A673 (cell line): ENCODE measurements around the gene RPL38. TPM values are rescaled to one million over a fixed set of nuclear protein-coding genes. Genes with fewer than 3 reads are reported as not detected.

Source experiments
- BruUV-seq: library from RNA; stranded (reverse); fragments of 400-500 nt; replicated peaks from 2 replicates; lab custom pipeline; 2021; lab: Mats Ljungman, UMichigan
- CTCF ChIA-PET: fragments of 300-600 bp; sonication (Branson Sonifier 250); formaldehyde crosslinking; loops from one replicate; lab custom pipeline; 2022; ENCODE audit warnings: antibody characterized with exemption; lab: Charles Lee
- POLR2A ChIA-PET: fragments of 300-600 bp; sonication (Branson Sonifier 250); formaldehyde crosslinking; loops from one replicate; lab custom pipeline; 2022; ENCODE audit warnings: antibody characterized with exemption; ENCODE audit not compliant: low non-redundant PET; lab: Charles Lee
- DNase-seq: peaks from one replicate; pipeline ENCODE4 v3.0.0-alpha.2; 2015; ENCODE audit warnings: low spot score
- H3K27ac ChIP-seq: fragments of 200-600 bp; sonication (generic); 2 replicates; pipeline ENCODE4 v1.5.1; 2016; ENCODE audit warnings: mixed run types, low read depth, mild to moderate bottlenecking, mixed read lengths, antibody characterized with exemption, low read length; ENCODE audit not compliant: poor library complexity, severe bottlenecking
- H3K27me3 ChIP-seq: fragments of 200-600 bp; sonication (generic); replicated peaks from 2 replicates; pipeline ENCODE4 v1.6.1; 2017; ENCODE audit warnings: mixed run types, low read depth, mild to moderate bottlenecking, mixed read lengths, antibody characterized with exemption, low read length; ENCODE audit not compliant: insufficient read depth, poor library complexity
- H3K36me3 ChIP-seq: fragments of 200-600 bp; sonication (generic); 2 replicates; pipeline ENCODE4 v1.6.1; 2016; ENCODE audit warnings: mixed run types, mild to moderate bottlenecking, mixed read lengths, antibody characterized with exemption, low read length; ENCODE audit not compliant: insufficient read depth, poor library complexity, severe bottlenecking
- H3K4me1 ChIP-seq: fragments of 200-600 bp; sonication (generic); 2 replicates; pipeline ENCODE4 v1.6.1; 2017; ENCODE audit warnings: mixed run types, mild to moderate bottlenecking, mixed read lengths, antibody characterized with exemption, low read length; ENCODE audit not compliant: insufficient read depth, poor library complexity, severe bottlenecking
- H3K4me3 ChIP-seq: fragments of 200-600 bp; sonication (generic); 2 replicates; pipeline ENCODE4 v1.5.1; 2016; ENCODE audit warnings: low read depth, mixed run types, mild to moderate bottlenecking, mixed read lengths, low read length; ENCODE audit not compliant: poor library complexity, severe bottlenecking
- H3K9me3 ChIP-seq: fragments of 200-600 bp; sonication (generic); 2 replicates; pipeline ENCODE4 v1.6.1; 2016; ENCODE audit warnings: mixed run types, low read depth, mild to moderate bottlenecking, mixed read lengths, antibody characterized with exemption, low read length; ENCODE audit not compliant: poor library complexity, severe bottlenecking
- EZH2 ChIP-seq: fragments of 200-600 bp; sonication (generic); IDR thresholded peaks from 2 replicates; pipeline ENCODE4 v1.6.1; 2017; ENCODE audit warnings: borderline replicate concordance, low read depth, mild to moderate bottlenecking, mixed read lengths, antibody characterized with exemption, low read length; ENCODE audit not compliant: poor library complexity, severe bottlenecking
- intact Hi-C: fragments of 100-400 bp; cut with micrococcal nuclease; formaldehyde crosslinking; loops from one replicate; pipeline ENCODE4 v1.10.0; 2022; ENCODE audit not compliant: unreplicated experiment
- total RNA-seq: library from RNA; stranded (reverse); gene quantifications from 2 replicates; pipeline ENCODE4 v1.2.3, GENCODE V29; 2021
- TF ChIP-seq, protein P1 (sequence below): fragments of 300-800, 200-600 bp; sonication (generic); conservative IDR thresholded peaks from 2 replicates; pipeline ENCODE4 v1.5.1; 2017; ENCODE audit warnings: low read depth, mild to moderate bottlenecking, antibody characterized with exemption, low read length, moderate library complexity, mixed read lengths

The RPL38 gene
- total RNA-seq, 1 experiment from 2014 or later: 996 TPM

DNA sequence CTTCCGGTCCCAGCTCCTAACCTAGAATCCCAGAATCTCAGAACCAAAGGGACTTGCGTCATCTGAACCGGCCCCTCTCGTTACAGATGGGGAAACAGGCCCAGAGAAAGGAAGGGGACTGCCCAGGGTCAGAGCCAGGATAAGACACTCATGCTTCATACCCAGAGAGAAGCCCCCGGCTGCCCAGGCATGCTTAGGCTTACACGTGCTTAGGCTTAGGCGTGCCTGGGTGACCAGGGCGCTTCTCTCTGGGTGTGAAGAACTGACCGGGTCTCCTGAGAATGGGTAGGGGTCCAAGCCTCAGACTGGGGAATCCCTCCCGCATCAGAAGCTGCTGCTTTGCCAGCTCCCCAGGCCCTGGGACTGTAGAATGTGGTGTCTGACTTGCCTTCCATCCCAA lies 40.6 kb downstream of the RPL38 start:
- BruUV-seq: no TSS peak
- Histone ChIP-seq H3K27me3 (no peaks in the 10 kb centered on the region), H3K4me1 (peaks cover 7% of the 10 kb centered on the region), H3K4me3 (no peak overlapping the region), H3K36me3 (no peaks in the 10 kb centered on the region), H3K9me3 (no peaks in the 10 kb centered on the region), H3K27ac (no peak overlapping the region)
- ChIA-PET POLR2A (no interaction called here), CTCF (no interaction called here)
- no peak for DNase-seq
- intact Hi-C loops: no loop called here
- TF ChIP-seq, protein P1, sequence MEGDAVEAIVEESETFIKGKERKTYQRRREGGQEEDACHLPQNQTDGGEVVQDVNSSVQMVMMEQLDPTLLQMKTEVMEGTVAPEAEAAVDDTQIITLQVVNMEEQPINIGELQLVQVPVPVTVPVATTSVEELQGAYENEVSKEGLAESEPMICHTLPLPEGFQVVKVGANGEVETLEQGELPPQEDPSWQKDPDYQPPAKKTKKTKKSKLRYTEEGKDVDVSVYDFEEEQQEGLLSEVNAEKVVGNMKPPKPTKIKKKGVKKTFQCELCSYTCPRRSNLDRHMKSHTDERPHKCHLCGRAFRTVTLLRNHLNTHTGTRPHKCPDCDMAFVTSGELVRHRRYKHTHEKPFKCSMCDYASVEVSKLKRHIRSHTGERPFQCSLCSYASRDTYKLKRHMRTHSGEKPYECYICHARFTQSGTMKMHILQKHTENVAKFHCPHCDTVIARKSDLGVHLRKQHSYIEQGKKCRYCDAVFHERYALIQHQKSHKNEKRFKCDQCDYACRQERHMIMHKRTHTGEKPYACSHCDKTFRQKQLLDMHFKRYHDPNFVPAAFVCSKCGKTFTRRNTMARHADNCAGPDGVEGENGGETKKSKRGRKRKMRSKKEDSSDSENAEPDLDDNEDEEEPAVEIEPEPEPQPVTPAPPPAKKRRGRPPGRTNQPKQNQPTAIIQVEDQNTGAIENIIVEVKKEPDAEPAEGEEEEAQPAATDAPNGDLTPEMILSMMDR: no peak
- TF ChIP-seq EZH2: no peak

DNA sequence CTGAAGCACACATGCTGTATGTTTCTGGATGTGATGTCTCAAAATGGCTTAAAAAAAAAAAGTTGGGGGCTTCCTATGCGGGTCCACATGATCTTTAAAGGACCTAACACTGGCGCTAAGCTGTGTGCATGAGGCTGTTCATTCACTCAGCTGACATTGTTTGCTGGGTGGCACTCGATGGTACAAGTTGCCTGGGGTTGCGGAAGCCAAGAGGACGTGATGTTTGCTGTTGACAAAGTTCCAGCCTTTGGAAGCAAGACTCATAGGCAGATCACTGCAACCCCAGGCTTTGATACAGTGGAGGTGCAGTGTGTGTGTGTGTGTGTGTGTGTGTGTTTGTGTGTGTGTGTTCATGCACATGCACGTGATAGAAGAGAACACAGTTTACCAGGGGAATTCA lies 41.1 kb downstream of the RPL38 start:
- Histone ChIP-seq H3K27me3 (no peaks in the 10 kb centered on the region), H3K4me3 (no peak overlapping the region), H3K27ac (no peak overlapping the region), H3K36me3 (no peaks in the 10 kb centered on the region), H3K9me3 (no peaks in the 10 kb centered on the region), H3K4me1 (peaks cover 7% of the 10 kb centered on the region)
- BruUV-seq: no TSS peak
- ChIA-PET POLR2A (no interaction called here), CTCF (no interaction called here)
- TF ChIP-seq, protein P1: no peak
- no peak for TF ChIP-seq EZH2
- intact Hi-C loops: no loop called here
- no peak for DNase-seq

GRCh38 chr17:74245145-74245831 lies 41.8 kb downstream of the RPL38 start:
- Histone ChIP-seq H3K4me3 (no peak overlapping the region), H3K27me3 (no peaks in the 10 kb centered on the region), H3K9me3 (no peaks in the 10 kb centered on the region), H3K36me3 (no peaks in the 10 kb centered on the region), H3K27ac (no peak overlapping the region), H3K4me1 (peaks cover 7% of the 10 kb centered on the region)
- BruUV-seq: no TSS peak
- ChIA-PET POLR2A (no interaction called here), CTCF (no interaction called here)
- DNase-seq: peak; percentile 58
- TF ChIP-seq, protein P1: no peak
- TF ChIP-seq EZH2: no peak
- intact Hi-C loops: no loop called here
